Caco-2 (cell line): Measurements from ENCODE around the gene SCFD2. TPM values are rescaled to one million over a fixed set of nuclear protein-coding genes. Genes with fewer than 3 reads are reported as not detected.

ENCODE experiments used
- BruUV-seq: library from RNA; stranded (reverse); fragments of 400-500 nt; replicated peaks from 2 replicates; lab custom pipeline; 2021; lab: Mats Ljungman, UMichigan
- CTCF ChIA-PET: fragments of 300-600 bp; sonication (Branson Sonifier 250); formaldehyde crosslinking; loops from one replicate; lab custom pipeline; 2022; ENCODE audit warnings: antibody characterized with exemption; lab: Charles Lee
- POLR2A ChIA-PET: fragments of 300-600 bp; sonication (Branson Sonifier 250); formaldehyde crosslinking; loops from one replicate; lab custom pipeline; 2022; ENCODE audit warnings: antibody characterized with exemption; lab: Charles Lee
- DNase-seq, 2 experiments: peaks; one replicate each; pipeline versions ENCODE4 v3.0.0 to v3.0.0-alpha.2; 2020 to 2022
- H3K27me3 ChIP-seq: replicated peaks from 2 replicates; pipeline ENCODE4 v1.6.0; 2011; ENCODE audit warnings: low read length; ENCODE audit not compliant: control insufficient read depth, insufficient read depth
- H3K36me3 ChIP-seq: 2 replicates; pipeline ENCODE4 v1.5.1; 2011; ENCODE audit warnings: low read length; ENCODE audit not compliant: control insufficient read depth, insufficient read depth
- H3K4me1 ChIP-seq: fragments of 250-450 bp; sonication (Bioruptor Pico); 2 replicates; pipeline ENCODE4 v1.5.1; 2020; ENCODE audit warnings: mild to moderate bottlenecking
- H3K4me3 ChIP-seq: 2 replicates; pipeline ENCODE4 v1.5.1; 2011; ENCODE audit warnings: low read depth, mild to moderate bottlenecking, control low read depth, low read length
- H3K9me3 ChIP-seq: fragments of 250-450 bp; sonication (Bioruptor Pico); 2 replicates; pipeline ENCODE4 v1.5.1; 2020; ENCODE audit warnings: mild to moderate bottlenecking, moderate library complexity
- H3K27ac Mint-ChIP-seq: one replicate; pipeline ENCODE4 v1.8.0; 2022; ENCODE audit warnings: mixed read lengths; ENCODE audit not compliant: unreplicated experiment
- H3K27me3 Mint-ChIP-seq: one replicate; pipeline ENCODE4 v1.8.0; 2022; ENCODE audit warnings: mixed read lengths; ENCODE audit not compliant: insufficient read depth, unreplicated experiment
- H3K36me3 Mint-ChIP-seq: one replicate; pipeline ENCODE4 v1.8.0; 2022; ENCODE audit warnings: mild to moderate bottlenecking, mixed read lengths; ENCODE audit not compliant: insufficient read depth, unreplicated experiment
- H3K4me1 Mint-ChIP-seq: one replicate; pipeline ENCODE4 v1.8.0; 2022; ENCODE audit warnings: low read depth, mixed read lengths; ENCODE audit not compliant: unreplicated experiment
- H3K4me3 Mint-ChIP-seq: one replicate; pipeline ENCODE4 v1.8.0; 2022; ENCODE audit warnings: mild to moderate bottlenecking, moderate library complexity, mixed read lengths; ENCODE audit not compliant: unreplicated experiment
- H3K9me3 Mint-ChIP-seq: one replicate; pipeline ENCODE4 v1.8.0; 2022; ENCODE audit warnings: mixed read lengths; ENCODE audit not compliant: unreplicated experiment
- intact Hi-C: fragments of 100-400 bp; cut with micrococcal nuclease; formaldehyde crosslinking; loops from one replicate; pipeline ENCODE4 v1.10.0; 2022; ENCODE audit not compliant: unreplicated experiment
- total RNA-seq: library from RNA; stranded (reverse); gene quantifications from 2 replicates; pipeline ENCODE4 v1.2.3, GENCODE V29; 2022
- TF ChIP-seq, protein P1 (sequence below), 2 experiments: fragments of 200-600 bp in 1 of 2; IDR thresholded peaks; 1 replicate in 1 of 2; 2 replicates in 1 of 2; pipeline versions ENCODE4 v1.5.1 to v1.8.0; 2011 to 2022; ENCODE audit warnings: antibody characterized with exemption in 1 of 2, control low read depth in 1 of 2, inconsistent platforms in 1 of 2, low read depth in 1 of 2, low read length in 1 of 2, mild to moderate bottlenecking in 1 of 2, moderate library complexity in 1 of 2; ENCODE audit not compliant: insufficient read depth in 1 of 2, severe bottlenecking in 1 of 2, unreplicated experiment in 1 of 2

SCFD2 gene
- total RNA-seq, 1 experiment from 2014 or later, result 12.2 TPM

- Mint-ChIP-seq H3K4me3 (no peak overlapping the region), H3K36me3 (no peaks in the 10 kb centered on the region), H3K4me1 (peaks cover 8% of the 10 kb centered on the region), H3K27me3 (no peaks in the 10 kb centered on the region), H3K27ac (no peak overlapping the region), H3K9me3 (no peaks in the 10 kb centered on the region)
- peaks cover 23% of the 10 kb centered on the region for H3K4me1 ChIP-seq
- no peaks in the 10 kb centered on the region for H3K9me3 ChIP-seq
- intact Hi-C loops, result loop anchor here (10.0 kb wide), 1 partner anchor 203 kb away; no protein-coding TSS in a partner anchor
- DNase-seq, result no peak
- BruUV-seq, result no TSS peak
- H3K4me3 ChIP-seq, result no peak overlapping the region
- H3K36me3 ChIP-seq, result no peaks in the 10 kb centered on the region
- ChIA-PET POLR2A (no interaction called here), CTCF (no interaction called here)
- H3K27me3 ChIP-seq, result no peaks in the 10 kb centered on the region
- TF ChIP-seq, protein P1, sequence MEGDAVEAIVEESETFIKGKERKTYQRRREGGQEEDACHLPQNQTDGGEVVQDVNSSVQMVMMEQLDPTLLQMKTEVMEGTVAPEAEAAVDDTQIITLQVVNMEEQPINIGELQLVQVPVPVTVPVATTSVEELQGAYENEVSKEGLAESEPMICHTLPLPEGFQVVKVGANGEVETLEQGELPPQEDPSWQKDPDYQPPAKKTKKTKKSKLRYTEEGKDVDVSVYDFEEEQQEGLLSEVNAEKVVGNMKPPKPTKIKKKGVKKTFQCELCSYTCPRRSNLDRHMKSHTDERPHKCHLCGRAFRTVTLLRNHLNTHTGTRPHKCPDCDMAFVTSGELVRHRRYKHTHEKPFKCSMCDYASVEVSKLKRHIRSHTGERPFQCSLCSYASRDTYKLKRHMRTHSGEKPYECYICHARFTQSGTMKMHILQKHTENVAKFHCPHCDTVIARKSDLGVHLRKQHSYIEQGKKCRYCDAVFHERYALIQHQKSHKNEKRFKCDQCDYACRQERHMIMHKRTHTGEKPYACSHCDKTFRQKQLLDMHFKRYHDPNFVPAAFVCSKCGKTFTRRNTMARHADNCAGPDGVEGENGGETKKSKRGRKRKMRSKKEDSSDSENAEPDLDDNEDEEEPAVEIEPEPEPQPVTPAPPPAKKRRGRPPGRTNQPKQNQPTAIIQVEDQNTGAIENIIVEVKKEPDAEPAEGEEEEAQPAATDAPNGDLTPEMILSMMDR (IDR thresholded peaks at IDR 0.05; ENCODE audit: insufficient read depth in 1 of 2, low read depth in 1 of 2, low read length in 1 of 2, severe bottlenecking in 1 of 2, unreplicated experiment in 1 of 2), result no peak
Observed at GRCh38 chr4:52987392-52988056, 378.3 kb downstream of the SCFD2 start.

DNA sequence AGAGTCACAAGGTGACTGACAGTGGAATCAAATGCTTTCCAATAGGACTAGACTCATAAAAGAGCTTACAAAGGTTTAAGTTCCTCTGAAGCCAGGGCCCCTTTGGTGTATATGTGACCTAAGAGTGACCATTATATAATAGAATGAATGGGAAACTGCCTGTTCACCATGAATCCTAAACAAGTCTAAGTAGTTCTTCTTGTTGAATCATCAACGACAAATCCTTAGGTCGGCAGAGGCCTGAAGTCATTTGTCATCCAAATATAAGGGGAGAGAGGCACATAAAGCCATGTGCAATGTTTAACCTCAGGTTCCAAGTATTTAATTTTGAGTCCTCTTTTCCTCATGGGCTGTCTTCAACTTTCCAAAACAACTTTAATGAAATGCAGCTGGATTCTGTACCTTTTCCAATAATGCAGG, 381.4 kb downstream of the SCFD2 start:
- H3K9me3 ChIP-seq, result no peaks in the 10 kb centered on the region
- Mint-ChIP-seq H3K4me1 (peaks cover 2% of the 10 kb centered on the region), H3K9me3 (no peaks in the 10 kb centered on the region), H3K27ac (no peak overlapping the region), H3K4me3 (no peak overlapping the region), H3K27me3 (no peaks in the 10 kb centered on the region), H3K36me3 (no peaks in the 10 kb centered on the region)
- no peaks in the 10 kb centered on the region for H3K36me3 ChIP-seq
- peaks cover 13% of the 10 kb centered on the region for H3K4me1 ChIP-seq
- CTCF ChIA-PET, result interaction anchor here (0.7 to 1.1 kb wide), 2 partner anchors 29 to 439 kb away, joined by 3 to 4 read pairs; no protein-coding TSS in a partner anchor
- DNase-seq, result no peak
- POLR2A ChIA-PET, result interaction anchor here (0.7 kb wide), 1 partner anchor 241 kb away, joined by 3 read pairs; no protein-coding TSS in a partner anchor
- no TSS peak for BruUV-seq
- H3K4me3 ChIP-seq, result no peak overlapping the region
- TF ChIP-seq, protein P1 (IDR thresholded peaks at IDR 0.05; ENCODE audit: insufficient read depth in 1 of 2, low read depth in 1 of 2, low read length in 1 of 2, severe bottlenecking in 1 of 2, unreplicated experiment in 1 of 2), result no peak
- intact Hi-C loops, result loop anchor here (5.0 to 10.0 kb wide), 4 partner anchors 200 to 877 kb away; partner anchors contain the start of genes ERVMER34-1 and USP46
- no peaks in the 10 kb centered on the region for H3K27me3 ChIP-seq

DNA sequence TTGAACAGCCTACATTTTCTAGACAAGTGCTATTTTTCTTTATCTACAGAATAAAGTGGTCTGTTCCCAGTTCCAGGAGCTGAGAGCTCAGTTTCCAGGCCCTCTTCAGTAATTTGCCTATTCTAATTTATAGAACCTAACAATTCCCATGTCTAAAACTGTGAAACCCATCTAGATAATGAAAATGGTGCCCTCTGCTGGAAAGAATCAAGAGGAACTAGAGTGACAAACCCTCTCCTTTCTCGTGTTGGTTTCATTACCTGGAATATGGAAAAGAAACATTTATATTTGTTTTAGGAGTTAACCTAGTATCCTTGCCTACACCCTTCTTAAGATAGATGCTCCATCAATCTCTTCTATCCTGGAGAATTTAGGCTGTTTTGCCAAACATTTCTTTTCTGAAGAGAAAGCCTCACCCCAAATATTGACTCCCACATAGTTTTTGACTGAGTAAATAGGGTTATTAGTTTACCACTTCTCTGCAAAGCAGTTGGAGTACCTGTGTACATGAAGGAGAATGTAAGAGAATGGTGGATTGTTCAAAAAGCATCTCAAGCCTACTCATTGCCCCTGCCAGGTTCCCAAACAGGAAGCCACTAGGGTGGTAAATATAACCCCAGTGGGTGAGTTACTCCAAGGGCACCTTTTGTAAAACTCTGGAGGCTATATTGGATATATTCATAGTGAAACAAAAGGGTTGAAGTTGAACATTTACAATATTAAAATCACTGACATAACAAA, 382.1 kb downstream of the SCFD2 start:
- no peak overlapping the region for H3K4me3 Mint-ChIP-seq

More for the DNA sequence above, 382.1 kb downstream of the SCFD2 start:
- TF ChIP-seq, protein P1 (IDR thresholded peaks at IDR 0.05; ENCODE audit: insufficient read depth in 1 of 2, low read depth in 1 of 2, low read length in 1 of 2, severe bottlenecking in 1 of 2, unreplicated experiment in 1 of 2), result peak; percentile 58 to 66
- Histone ChIP-seq H3K9me3 (no peaks in the 10 kb centered on the region), H3K4me1 (peaks cover 7% of the 10 kb centered on the region), H3K36me3 (no peaks in the 10 kb centered on the region), H3K4me3 (no peak overlapping the region), H3K27me3 (no peaks in the 10 kb centered on the region)
- Mint-ChIP-seq H3K36me3 (no peaks in the 10 kb centered on the region), H3K9me3 (no peaks in the 10 kb centered on the region), H3K4me1 (no peaks in the 10 kb centered on the region), H3K27me3 (no peaks in the 10 kb centered on the region), H3K27ac (no peak overlapping the region)
- CTCF ChIA-PET, result interaction anchor here (0.8 to 1.6 kb wide), 6 partner anchors 115 to 608 kb away, joined by 3 to 8 read pairs (median 6); no protein-coding TSS in a partner anchor
- POLR2A ChIA-PET, result no interaction called here
- BruUV-seq, result no TSS peak
- intact Hi-C loops, result loop anchor here (1.0 to 10.0 kb wide), 12 partner anchors 69 to 876 kb away; partner anchors contain the start of genes ERVMER34-1, RASL11B and USP46
- DNase-seq, result peak in 1 of 2 experiments; percentile 64
